NB4 (cell line): Measurements from ENCODE around the gene CENPK.

Experiments used
- POLR2A ChIP-seq: IDR thresholded peaks from 2 replicates; pipeline ENCODE4 v1.6.1; 2011; ENCODE audit warnings: mild to moderate bottlenecking; ENCODE audit not compliant: insufficient read length; ENCODE audit errors: extremely low read depth
- TF ChIP-seq, protein P1 (sequence below): IDR thresholded peaks from one replicate; pipeline ENCODE4 v1.5.1; 2012; ENCODE audit warnings: low read depth, low read length
- TF ChIP-seq, protein P2 (sequence below): IDR thresholded peaks from 2 replicates; pipeline ENCODE4 v1.6.1; 2011; ENCODE audit warnings: low read depth, low read length

- TF ChIP-seq, protein P1, sequence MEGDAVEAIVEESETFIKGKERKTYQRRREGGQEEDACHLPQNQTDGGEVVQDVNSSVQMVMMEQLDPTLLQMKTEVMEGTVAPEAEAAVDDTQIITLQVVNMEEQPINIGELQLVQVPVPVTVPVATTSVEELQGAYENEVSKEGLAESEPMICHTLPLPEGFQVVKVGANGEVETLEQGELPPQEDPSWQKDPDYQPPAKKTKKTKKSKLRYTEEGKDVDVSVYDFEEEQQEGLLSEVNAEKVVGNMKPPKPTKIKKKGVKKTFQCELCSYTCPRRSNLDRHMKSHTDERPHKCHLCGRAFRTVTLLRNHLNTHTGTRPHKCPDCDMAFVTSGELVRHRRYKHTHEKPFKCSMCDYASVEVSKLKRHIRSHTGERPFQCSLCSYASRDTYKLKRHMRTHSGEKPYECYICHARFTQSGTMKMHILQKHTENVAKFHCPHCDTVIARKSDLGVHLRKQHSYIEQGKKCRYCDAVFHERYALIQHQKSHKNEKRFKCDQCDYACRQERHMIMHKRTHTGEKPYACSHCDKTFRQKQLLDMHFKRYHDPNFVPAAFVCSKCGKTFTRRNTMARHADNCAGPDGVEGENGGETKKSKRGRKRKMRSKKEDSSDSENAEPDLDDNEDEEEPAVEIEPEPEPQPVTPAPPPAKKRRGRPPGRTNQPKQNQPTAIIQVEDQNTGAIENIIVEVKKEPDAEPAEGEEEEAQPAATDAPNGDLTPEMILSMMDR = no peak
- TF ChIP-seq POLR2A = no peak
- TF ChIP-seq, protein P2, sequence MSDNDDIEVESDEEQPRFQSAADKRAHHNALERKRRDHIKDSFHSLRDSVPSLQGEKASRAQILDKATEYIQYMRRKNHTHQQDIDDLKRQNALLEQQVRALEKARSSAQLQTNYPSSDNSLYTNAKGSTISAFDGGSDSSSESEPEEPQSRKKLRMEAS = no peak
These were observed 54.0 kb downstream of the CENPK start for GRCh38 chr5:65508978-65509377.
